Neural cell (in vitro differentiated cells): ENCODE data around the gene ZDHHC14. TPM values are rescaled to one million over a fixed set of nuclear protein-coding genes. Genes with fewer than 3 reads are reported as not detected.

Experiments
- H2AFZ ChIP-seq: fragments of 200-600, 300-800 bp; sonication (generic), shearing (Covaris generic); 2 replicates; pipeline ENCODE4 v1.6.0; 2014; ENCODE audit warnings: low read depth, mild to moderate bottlenecking, antibody characterized with exemption, low read length, moderate library complexity
- H3F3A ChIP-seq: fragments of 200-600 bp; shearing (Covaris generic); 2 replicates; pipeline ENCODE4 v1.6.1; 2016; ENCODE audit warnings: mild to moderate bottlenecking, moderate library complexity, mixed read lengths, antibody characterized with exemption, low read length; ENCODE audit not compliant: insufficient read depth, poor library complexity, severe bottlenecking
- H3K27ac ChIP-seq: fragments of 200-600, 300-800 bp; sonication (generic), shearing (Covaris generic); 2 replicates; pipeline ENCODE4 v1.5.1; 2014; ENCODE audit warnings: mild to moderate bottlenecking, low read length, moderate library complexity
- H3K27me3 ChIP-seq: fragments of 300-800, 200-600 bp; sonication (generic), shearing (Covaris generic); 2 replicates; pipeline ENCODE4 v1.6.0; 2014; ENCODE audit warnings: mild to moderate bottlenecking, low read depth, low read length, moderate library complexity; ENCODE audit not compliant: insufficient read depth
- H3K36me3 ChIP-seq: fragments of 300-800, 200-600 bp; sonication (generic), shearing (Covaris generic); 2 replicates; pipeline ENCODE4 v1.5.1; 2014; ENCODE audit warnings: mild to moderate bottlenecking, antibody characterized with exemption, low read length, moderate library complexity; ENCODE audit not compliant: insufficient read depth
- H3K4me2 ChIP-seq: fragments of 300-800, 200-600 bp; sonication (generic), shearing (Covaris generic); 2 replicates; pipeline ENCODE4 v1.6.0; 2014; ENCODE audit warnings: mild to moderate bottlenecking, low read length
- H3K4me3 ChIP-seq: fragments of 300-800, 200-600 bp; sonication (generic), shearing (Covaris generic); 2 replicates; pipeline ENCODE4 v1.5.1; 2014; ENCODE audit warnings: mild to moderate bottlenecking, low read length, moderate library complexity
- H3K79me2 ChIP-seq: fragments of 200-600 bp; shearing (Covaris generic); replicated peaks from 2 replicates; pipeline ENCODE4 v1.6.0; 2014; ENCODE audit warnings: mild to moderate bottlenecking, low read length, moderate library complexity; ENCODE audit not compliant: insufficient read depth
- H3K9ac ChIP-seq: fragments of 300-800, 200-600 bp; sonication (generic), shearing (Covaris generic); 2 replicates; pipeline ENCODE4 v1.6.1; 2016; ENCODE audit warnings: mild to moderate bottlenecking, low read length, mixed read lengths
- H3K9me2 ChIP-seq: fragments of 200-600 bp; shearing (Covaris generic); 2 replicates; pipeline ENCODE4 v1.6.1; 2016; ENCODE audit warnings: mild to moderate bottlenecking, low read length, mixed read lengths; ENCODE audit not compliant: insufficient read depth
- H3K9me3 ChIP-seq: fragments of 200-600, 300-800 bp; sonication (generic), shearing (Covaris generic); 2 replicates; pipeline ENCODE4 v1.6.1; 2016; ENCODE audit warnings: mild to moderate bottlenecking, mixed run types, low read length, moderate library complexity, mixed read lengths
- H4K20me1 ChIP-seq: fragments of 200-600 bp; shearing (Covaris generic); 2 replicates; pipeline ENCODE4 v1.6.1; 2016; ENCODE audit warnings: mild to moderate bottlenecking, mixed run types; ENCODE audit not compliant: insufficient read depth
- CTCF ChIP-seq: fragments of 450-650 bp; IDR thresholded peaks from 2 replicates; pipeline ENCODE4 v1.5.1; 2014; ENCODE audit warnings: antibody characterized with exemption, mild to moderate bottlenecking, moderate library complexity; ENCODE audit not compliant: poor library complexity, severe bottlenecking
- EP300 ChIP-seq: fragments of 450-650 bp; conservative IDR thresholded peaks from 2 replicates; pipeline ENCODE4 v1.6.1; 2014; ENCODE audit warnings: antibody characterized with exemption, mild to moderate bottlenecking, moderate library complexity; ENCODE audit not compliant: poor library complexity, severe bottlenecking
- EZH2 ChIP-seq: fragments of 200-600, 300-800 bp; shearing (Covaris generic), sonication (generic); IDR thresholded peaks from 2 replicates; pipeline ENCODE4 v1.6.1; 2014; ENCODE audit warnings: antibody characterized with exemption, low read length, borderline replicate concordance, mild to moderate bottlenecking; ENCODE audit not compliant: insufficient read depth, poor library complexity, severe bottlenecking
- MXI1 ChIP-seq: fragments of 450-650 bp; conservative IDR thresholded peaks from 2 replicates; pipeline ENCODE4 v1.6.1; 2014; ENCODE audit warnings: antibody characterized with exemption, mild to moderate bottlenecking; ENCODE audit not compliant: poor library complexity, severe bottlenecking
- POLR2AphosphoS5 ChIP-seq: IDR thresholded peaks from 2 replicates; pipeline ENCODE4 v1.6.1; 2012
- RAD21 ChIP-seq: fragments of 450-650 bp; conservative IDR thresholded peaks from 2 replicates; pipeline ENCODE4 v1.6.1; 2014; ENCODE audit warnings: antibody characterized with exemption, mild to moderate bottlenecking, moderate library complexity
- REST ChIP-seq: IDR thresholded peaks from 2 replicates; pipeline ENCODE4 v1.6.1; 2012; ENCODE audit warnings: borderline replicate concordance
- SMC3 ChIP-seq: fragments of 450-650 bp; conservative IDR thresholded peaks from 2 replicates; pipeline ENCODE4 v1.6.1; 2014; ENCODE audit warnings: antibody characterized with exemption, mild to moderate bottlenecking, moderate library complexity; ENCODE audit not compliant: poor library complexity
- TAF1 ChIP-seq: IDR thresholded peaks from 2 replicates; pipeline ENCODE4 v1.6.1; 2012; ENCODE audit warnings: low read depth
- polyA plus RNA-seq: library from polyadenylated mRNA; depleted of rRNA; stranded (reverse); fragments of >200 nt; gene quantifications from 2 replicates; pipeline ENCODE4 v1.2.3, GENCODE V29; 2014

Gene ZDHHC14
- polyA plus RNA-seq, 1 donor from 2014 or later = 4.1 TPM

GRCh38 chr6:157361886-157362285 lies 19.1 kb upstream of the ZDHHC14 start:
- Histone ChIP-seq H3K9me2 (no peaks in the 10 kb centered on the region), H3K9ac (no peak overlapping the region), H3K4me3 (no peak overlapping the region), H3K4me2 (no peak overlapping the region), H3K9me3 (no peaks in the 10 kb centered on the region), H3K27me3 (no peaks in the 10 kb centered on the region), H3K27ac (no peak overlapping the region), H3K79me2 (no peaks in the 10 kb centered on the region), H3K36me3 (no peaks in the 10 kb centered on the region), H2AFZ (no peak overlapping the region), H4K20me1 (no peaks in the 10 kb centered on the region), H3F3A (no peaks in the 10 kb centered on the region)
- TF ChIP-seq CTCF (no peak), SMC3 (no peak), MXI1 (no peak), POLR2AphosphoS5 (no peak), TAF1 (no peak), EP300 (no peak)

- Histone ChIP-seq H3F3A (no peaks in the 10 kb centered on the region), H3K4me2 (no peak overlapping the region), H4K20me1 (no peaks in the 10 kb centered on the region), H3K4me3 (no peak overlapping the region), H3K27me3 (no peaks in the 10 kb centered on the region), H3K36me3 (no peaks in the 10 kb centered on the region), H2AFZ (no peak overlapping the region), H3K9me2 (no peaks in the 10 kb centered on the region), H3K9me3 (no peaks in the 10 kb centered on the region), H3K9ac (no peak overlapping the region), H3K79me2 (no peaks in the 10 kb centered on the region), H3K27ac (no peak overlapping the region)
- TF ChIP-seq TAF1 = no peak
- TF ChIP-seq RAD21 = no peak
- TF ChIP-seq POLR2AphosphoS5 = no peak
- TF ChIP-seq CTCF = no peak
- TF ChIP-seq MXI1 = no peak
- no peak for TF ChIP-seq EP300
- no peak for TF ChIP-seq REST
- TF ChIP-seq SMC3 = no peak
- no peak for TF ChIP-seq EZH2
These were observed 16.3 kb upstream of the ZDHHC14 start for GRCh38 chr6:157364705-157365104.
